ENCODE data around the gene KRTAP6-3.

- TF ChIP-seq CTCF (IDR thresholded peaks at IDR 0.05) (no peak), EZH2phosphoT487 (IDR thresholded peaks at IDR 0.05) (no peak)
Observed at GRCh38 chr21:30579346-30579745, 12.9 kb upstream of the KRTAP6-3 start.

Data from neural progenitor cell (in vitro differentiated cells).